GM18508 (cell line): ENCODE data around the gene ADCY2.

ENCODE experiments used
- ATAC-seq: cut with Tn5 transposase; IDR thresholded peaks from one replicate; pipeline ENCODE4 v1.9.1; 2021; ENCODE audit warnings: moderate number of reproducible peaks; ENCODE audit not compliant: insufficient read depth, unreplicated experiment

ADCY2 gene

GRCh38 chr5:7494481-7495130 is 98.7 kb downstream of the ADCY2 start:
- no peak for ATAC-seq

GRCh38 chr5:7495131-7495517 is 99.2 kb downstream of the ADCY2 start:
- no peak for ATAC-seq

- ATAC-seq, result no peak
Measured at GRCh38 chr5:7500256-7500655, 104.3 kb downstream of the ADCY2 start.

- no peak for ATAC-seq
Measured at GRCh38 chr5:7501061-7501460, 105.1 kb downstream of the ADCY2 start.

GRCh38 chr5:7503564-7503963 is 107.6 kb downstream of the ADCY2 start:
- no peak for ATAC-seq

- ATAC-seq, result no peak
Measured at GRCh38 chr5:7515284-7515914, 119.5 kb downstream of the ADCY2 start.

GRCh38 chr5:7516253-7516652 is 120.3 kb downstream of the ADCY2 start:
- no peak for ATAC-seq

GRCh38 chr5:7517006-7517405 is 121.1 kb downstream of the ADCY2 start:
- no peak for ATAC-seq

GRCh38 chr5:7518947-7519560 is 123.1 kb downstream of the ADCY2 start:
- no peak for ATAC-seq

- no peak for ATAC-seq
Measured at GRCh38 chr5:7519564-7519963, 123.6 kb downstream of the ADCY2 start.

- no peak for ATAC-seq
Measured at GRCh38 chr5:7529880-7530279, 133.9 kb downstream of the ADCY2 start.

GRCh38 chr5:7533941-7534340 is 138.0 kb downstream of the ADCY2 start:
- ATAC-seq, result no peak

- no peak for ATAC-seq
Measured at GRCh38 chr5:7534505-7534904, 138.6 kb downstream of the ADCY2 start.

- no peak for ATAC-seq
Measured at GRCh38 chr5:7537573-7537972, 141.6 kb downstream of the ADCY2 start.

GRCh38 chr5:7539571-7539970 is 143.6 kb downstream of the ADCY2 start:
- no peak for ATAC-seq

- no peak for ATAC-seq
Measured at GRCh38 chr5:7540736-7541485, 145.0 kb downstream of the ADCY2 start.

- ATAC-seq, result no peak
Measured at GRCh38 chr5:7541898-7542297, 146.0 kb downstream of the ADCY2 start.

- no peak for ATAC-seq
Measured at GRCh38 chr5:7546555-7546954, 150.6 kb downstream of the ADCY2 start.

- ATAC-seq, result no peak
Measured at GRCh38 chr5:7548596-7548995, 152.7 kb downstream of the ADCY2 start.

GRCh38 chr5:7565559-7565958 is 169.6 kb downstream of the ADCY2 start:
- no peak for ATAC-seq

- ATAC-seq, result no peak
Measured at GRCh38 chr5:7576023-7576715, 180.2 kb downstream of the ADCY2 start.
